HuH-7.5 (cell line): ENCODE data around the gene DCC.

Source experiments
- DNase-seq: peaks from one replicate; pipeline ENCODE4 v3.0.0; 2011; ENCODE audit warnings: low spot score

The DCC gene

GRCh38 chr18:52936931-52937330 lies 596.9 kb downstream of the DCC start:
- no peak for DNase-seq

DNA sequence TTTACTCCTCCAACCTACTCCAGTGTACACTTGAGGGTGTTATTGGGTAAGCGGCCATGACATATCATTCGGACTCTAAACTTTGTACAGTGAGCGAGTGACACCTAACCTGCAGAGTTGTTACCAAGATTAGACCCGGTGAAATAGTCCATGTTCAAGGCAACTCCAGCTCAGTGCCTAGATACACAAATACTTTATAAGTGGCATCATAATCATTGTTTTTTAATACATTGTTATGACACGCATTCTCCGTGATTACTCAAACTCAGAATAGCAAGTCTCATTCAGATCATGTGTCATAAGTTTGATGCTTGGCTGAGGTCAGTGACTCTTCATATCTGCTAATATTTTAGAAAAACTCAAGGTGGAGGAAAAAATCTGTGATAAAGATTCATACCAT lies 597.8 kb downstream of the DCC start:
- DNase-seq, result no peak

- no peak for DNase-seq
These were observed 605.6 kb downstream of the DCC start for GRCh38 chr18:52945552-52945951.

GRCh38 chr18:52948868-52949444 lies 609.0 kb downstream of the DCC start:
- no peak for DNase-seq

DNA sequence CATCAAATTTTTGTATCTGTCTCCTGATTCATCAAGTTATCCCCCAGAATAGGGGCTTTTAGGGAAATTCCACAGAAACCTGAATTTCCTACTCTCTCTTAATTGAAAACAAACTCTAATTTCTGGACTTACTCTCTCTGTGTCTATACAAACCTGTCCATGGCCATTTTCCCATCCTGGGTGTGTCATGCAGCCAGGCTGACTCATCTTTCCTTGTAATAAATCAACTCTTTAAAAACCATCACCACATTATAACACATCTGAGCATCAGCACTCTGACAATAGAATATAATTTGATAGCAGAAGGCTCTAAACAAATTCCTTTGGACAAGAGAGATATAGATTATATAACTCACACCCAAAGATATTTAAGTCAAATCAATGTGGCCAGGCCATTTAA lies 610.2 kb downstream of the DCC start:
- DNase-seq, result no peak

- no peak for DNase-seq
These were observed 613.4 kb downstream of the DCC start for GRCh38 chr18:52953387-52953786.

DNA sequence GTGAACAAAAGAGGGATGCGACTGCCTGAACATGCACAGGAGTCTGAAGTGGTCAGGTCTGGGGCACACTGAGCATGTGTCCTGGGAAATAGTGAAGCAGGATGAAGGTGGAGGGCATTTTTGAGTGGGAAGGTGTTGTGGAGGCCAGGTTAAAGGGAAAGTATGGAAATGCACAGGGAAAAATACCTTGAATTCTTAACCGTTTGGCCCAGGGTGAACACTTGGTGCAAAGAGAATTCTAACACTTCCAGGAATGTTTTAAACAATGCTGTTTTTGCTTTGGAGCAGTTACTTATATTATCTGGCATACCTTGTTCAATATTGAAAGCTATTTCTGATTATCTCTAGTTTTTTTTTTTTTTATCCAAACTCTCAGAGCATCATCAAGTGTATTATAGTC lies 623.5 kb downstream of the DCC start:
- DNase-seq, result no peak

DNA sequence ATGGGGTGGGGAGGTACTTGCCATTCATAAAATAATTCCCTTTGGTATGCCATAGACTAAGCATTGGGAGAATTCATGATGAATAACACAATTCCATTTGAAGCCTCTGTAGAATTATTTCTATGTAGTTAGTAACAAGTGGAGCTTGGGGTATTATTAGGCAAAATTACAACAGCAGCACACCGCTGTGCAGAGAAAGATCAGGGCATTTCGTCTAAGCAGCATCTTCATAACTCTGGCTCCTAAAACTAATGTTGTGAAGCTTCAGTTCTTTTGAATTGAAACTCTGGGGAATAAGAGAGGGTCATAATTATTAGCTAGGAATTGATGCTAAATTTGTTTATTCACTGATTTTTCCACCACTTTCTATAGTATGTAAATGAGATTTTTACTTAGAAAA lies 630.7 kb downstream of the DCC start:
- DNase-seq, result no peak

- DNase-seq, result no peak
These were observed 631.1 kb downstream of the DCC start for GRCh38 chr18:52971097-52971496.

- no peak for DNase-seq
These were observed 639.9 kb downstream of the DCC start for GRCh38 chr18:52979892-52980291.

GRCh38 chr18:52991246-52991645 lies 651.2 kb downstream of the DCC start:
- DNase-seq, result no peak

DNA sequence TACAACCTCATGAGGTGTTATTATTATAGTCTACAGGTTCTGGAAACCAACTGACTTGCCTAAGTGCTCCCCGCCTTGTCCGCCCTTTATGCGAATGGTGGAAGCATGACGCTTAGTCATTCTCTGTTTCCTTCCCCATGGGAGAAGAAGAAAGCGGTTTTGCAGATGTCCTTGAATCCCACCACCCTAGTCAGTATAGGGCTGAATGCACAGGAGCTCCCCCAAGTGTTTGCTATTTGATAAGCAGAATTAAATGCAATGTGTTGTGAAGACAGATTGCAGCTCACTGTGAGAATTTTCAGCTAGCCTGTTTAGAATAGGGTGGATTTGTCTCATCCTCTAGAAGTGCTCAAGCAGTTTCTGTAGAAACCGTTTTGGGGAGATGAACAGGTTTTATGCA lies 652.0 kb downstream of the DCC start:
- no peak for DNase-seq

- no peak for DNase-seq
These were observed 655.9 kb downstream of the DCC start for GRCh38 chr18:52995875-52996274.

DNA sequence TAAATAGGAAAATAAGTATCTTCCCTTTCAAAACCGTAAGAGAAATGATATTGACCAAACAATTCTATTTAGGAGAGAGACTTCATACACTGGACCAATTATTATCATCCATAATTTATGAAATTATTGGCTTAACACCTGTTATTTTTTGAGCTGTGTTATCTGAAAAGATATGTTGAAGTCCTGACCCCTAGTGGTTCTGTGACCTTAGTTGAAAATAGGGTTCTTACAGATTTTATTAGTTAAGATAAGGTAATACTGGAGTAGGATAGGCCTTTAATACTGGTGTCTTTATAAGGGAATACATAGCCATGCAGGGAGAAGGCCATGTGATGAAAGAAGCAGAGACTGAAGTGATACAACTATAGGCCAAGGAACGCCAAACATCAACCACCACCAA lies 659.6 kb downstream of the DCC start:
- DNase-seq, result no peak

DNA sequence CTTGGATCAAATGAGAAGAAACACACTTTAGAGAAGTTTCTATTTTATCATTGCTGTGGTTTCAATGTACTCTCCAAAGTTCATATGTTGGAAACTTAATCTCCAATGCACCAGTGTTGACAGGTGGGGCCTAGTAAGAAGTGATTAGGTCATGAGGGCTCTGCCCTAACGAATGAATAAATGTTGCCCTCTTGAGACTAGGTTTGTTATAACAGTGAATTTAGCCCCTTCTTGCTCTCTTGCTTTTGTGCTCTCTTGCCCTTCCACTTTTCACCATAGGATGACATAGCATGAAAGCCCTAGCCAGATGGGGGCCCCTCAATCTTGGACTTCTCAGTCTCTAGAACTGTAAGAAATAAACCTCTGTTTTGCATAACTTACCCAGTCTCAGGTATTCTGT lies 664.8 kb downstream of the DCC start:
- DNase-seq, result no peak

- no peak for DNase-seq
These were observed 678.8 kb downstream of the DCC start for GRCh38 chr18:53018791-53019190.

DNA sequence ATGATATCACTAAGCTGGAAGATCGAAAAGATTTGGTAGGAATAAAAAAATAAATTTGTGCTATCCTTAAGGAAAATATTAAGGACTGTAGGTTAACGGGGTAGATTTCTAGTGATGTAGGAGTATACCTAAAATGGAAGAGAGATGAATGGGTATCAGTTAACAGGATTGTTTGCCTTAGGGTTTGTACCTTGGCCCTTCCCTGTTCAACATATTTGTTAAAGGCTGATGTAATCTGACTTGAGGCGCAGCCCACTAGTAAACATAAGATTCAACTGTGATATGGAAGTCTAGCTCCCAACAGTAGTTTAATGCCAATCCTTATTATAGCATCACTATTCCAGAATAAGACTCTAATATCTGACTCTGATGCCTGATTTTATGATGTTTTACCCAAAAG lies 685.2 kb downstream of the DCC start:
- DNase-seq, result peak; percentile 11

- DNase-seq, result no peak
These were observed 688.6 kb downstream of the DCC start for GRCh38 chr18:53028565-53028964.

DNA sequence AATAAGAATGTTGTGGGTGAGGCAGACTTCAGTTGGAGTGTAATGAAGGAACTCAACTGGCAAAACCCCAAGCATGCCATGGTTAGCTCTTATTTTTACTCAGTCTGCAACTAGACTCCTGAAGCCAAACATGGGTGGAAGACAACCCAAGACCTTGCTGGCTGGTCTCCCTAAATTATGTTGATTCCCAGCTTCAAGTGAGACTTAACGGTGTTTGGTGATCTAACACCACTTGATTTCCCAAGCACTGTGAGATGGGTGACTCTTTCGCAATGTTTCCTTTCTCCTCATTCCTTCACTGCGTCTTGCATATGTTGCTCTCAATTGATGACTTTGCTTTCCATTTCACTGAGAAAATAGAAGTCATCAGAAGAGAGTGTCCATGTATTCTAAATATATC lies 693.1 kb downstream of the DCC start:
- no peak for DNase-seq

DNA sequence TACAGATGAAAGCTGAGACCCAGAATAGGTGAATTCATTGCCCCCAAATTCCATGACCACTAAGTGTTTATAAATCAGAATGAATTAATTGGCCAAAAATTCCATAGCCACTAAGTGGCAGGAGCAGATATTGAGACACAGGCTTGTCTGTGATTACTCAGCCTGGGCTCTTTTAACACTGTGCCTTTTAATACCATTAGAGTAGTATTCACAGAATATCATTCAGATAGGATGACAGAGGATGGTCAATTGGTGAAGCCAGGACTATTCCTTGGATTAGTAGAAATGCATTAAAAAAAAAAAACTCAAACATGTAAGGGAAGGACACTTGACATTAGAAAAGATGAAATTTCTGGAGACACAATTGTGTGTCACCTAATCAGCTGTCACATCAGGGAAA lies 698.6 kb downstream of the DCC start:
- DNase-seq, result no peak

DNA sequence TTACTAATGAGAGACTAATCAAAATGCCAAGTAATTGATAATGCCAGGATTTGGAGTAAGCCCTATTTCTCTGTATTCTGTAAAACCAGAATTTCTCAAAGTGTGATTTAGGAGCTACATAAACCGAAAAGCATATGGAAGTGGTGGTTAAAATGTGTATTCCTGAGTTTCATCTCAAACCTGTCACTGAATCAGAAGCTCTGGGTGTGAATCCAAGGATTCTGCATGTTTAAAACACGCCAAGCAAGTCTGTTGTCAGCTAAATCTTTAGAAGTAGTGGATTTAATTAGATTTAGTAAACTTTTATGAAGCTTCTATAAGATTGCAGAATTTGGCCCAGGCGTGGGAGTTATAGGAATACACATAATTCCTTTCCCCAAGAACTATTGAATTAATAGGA lies 700.3 kb downstream of the DCC start:
- DNase-seq, result no peak

- no peak for DNase-seq
These were observed 716.1 kb downstream of the DCC start for GRCh38 chr18:53056064-53056463.

- DNase-seq, result no peak
These were observed 730.8 kb downstream of the DCC start for GRCh38 chr18:53070788-53071187.

- no peak for DNase-seq
These were observed 740.7 kb downstream of the DCC start for GRCh38 chr18:53080687-53081086.

DNA sequence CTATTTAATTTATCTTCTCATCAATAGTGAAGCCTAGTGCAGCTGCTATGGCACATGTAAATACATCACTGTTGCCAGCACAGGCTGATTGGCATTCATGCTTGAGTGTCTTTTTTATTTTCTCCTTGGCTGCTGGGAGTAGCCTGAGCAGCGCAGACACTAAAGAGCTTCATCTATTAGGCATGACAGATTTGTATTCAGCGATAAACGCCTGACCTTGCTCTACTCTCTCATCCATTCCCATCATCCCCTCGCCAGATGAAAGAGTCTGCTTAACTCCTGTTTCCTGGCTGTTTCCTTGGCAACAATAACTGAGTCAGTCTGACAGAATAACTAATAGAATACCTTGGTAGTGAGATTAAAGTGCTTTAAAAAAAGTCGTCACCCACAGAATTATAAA lies 753.6 kb downstream of the DCC start:
- DNase-seq, result no peak
